Ecto neural progenitor cell (in vitro differentiated cells): ENCODE data around the gene NIFK.
"Not testable (repeated sequence)": the region's sequence is repeated elsewhere in the genome, so short reads cannot be mapped to it uniquely, and the experiment has no call there.

ENCODE experiments used
- DNase-seq: peaks from one replicate; pipeline ENCODE4 v3.0.0-alpha.2; 2018; ENCODE audit warnings: low spot score

NIFK gene

DNA sequence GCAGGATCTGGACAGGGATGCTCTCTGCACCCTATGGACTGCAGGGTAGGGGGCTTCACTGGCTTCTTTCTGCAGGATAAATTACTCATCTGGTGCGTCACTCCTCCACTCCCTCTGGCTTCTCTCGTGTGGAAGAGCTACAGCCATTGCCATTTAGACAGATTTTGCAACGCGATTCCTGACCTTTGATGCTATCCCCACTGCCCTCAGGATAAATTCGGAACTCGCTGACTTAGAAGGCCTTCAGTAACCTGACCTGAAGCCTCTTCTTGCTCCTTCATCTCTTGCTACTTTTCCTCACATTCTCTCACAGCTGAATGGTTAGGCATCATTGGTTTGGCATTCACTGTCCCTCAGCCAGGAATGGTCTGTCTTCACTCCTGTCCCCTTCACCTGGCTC, 5.3 kb downstream of the NIFK start:
- DNase-seq = no peak

DNA sequence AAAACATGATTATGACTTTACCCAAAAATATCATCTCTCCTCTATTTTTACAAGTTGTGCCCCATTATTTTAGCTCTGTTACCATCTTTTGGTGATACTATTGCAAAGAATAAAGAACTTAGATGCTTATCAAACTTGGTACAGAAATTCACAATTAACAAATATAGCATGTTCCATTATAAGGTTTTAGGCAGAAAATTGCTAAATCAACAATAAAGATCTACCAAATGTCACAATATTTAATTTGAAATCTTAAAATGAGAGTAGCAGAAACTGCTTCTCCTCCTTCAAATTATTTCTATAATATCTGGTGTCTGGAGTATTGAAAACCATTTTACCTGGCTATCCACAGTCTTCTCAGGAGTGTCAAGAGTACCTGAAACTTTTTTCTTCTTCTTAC, 8.7 kb downstream of the NIFK start:
- DNase-seq = no peak

DNA sequence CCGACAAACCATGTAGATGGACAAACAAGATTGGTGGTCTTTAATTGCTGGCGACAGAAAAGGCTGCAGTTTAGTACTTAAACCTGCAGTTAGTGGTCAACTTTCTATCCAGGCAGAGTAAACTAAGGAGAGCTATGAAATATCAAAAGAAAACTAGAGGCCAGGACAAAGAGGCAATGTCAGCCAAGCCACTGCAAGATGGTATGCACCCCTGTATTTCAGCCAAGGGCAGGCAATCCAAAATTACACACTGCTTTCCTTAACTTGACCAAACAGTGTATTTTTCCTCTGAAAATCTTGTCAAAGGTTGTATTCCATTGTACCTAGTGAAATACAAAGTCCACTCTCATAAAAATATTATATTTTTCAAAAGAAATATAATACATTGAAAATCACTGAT, 9.3 kb downstream of the NIFK start:
- no peak for DNase-seq

DNA sequence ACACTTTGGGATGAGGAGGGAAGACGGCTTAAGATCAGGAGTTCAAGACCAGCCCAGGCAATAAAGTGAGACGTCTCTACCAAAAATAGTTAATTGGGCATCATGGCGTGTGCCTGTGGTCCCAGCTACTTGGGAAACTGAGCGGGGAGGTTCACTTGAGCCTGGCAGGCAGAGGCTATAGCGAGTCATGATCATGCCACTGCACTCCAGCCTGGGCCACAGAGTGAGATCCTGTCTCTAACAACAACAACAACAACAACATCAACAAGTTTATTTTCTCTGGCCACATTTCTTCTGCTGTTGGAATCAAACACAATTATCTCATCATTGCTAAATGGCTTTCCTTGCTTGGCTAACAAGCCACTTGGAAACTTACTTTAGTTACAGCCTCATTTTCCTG, 13.4 kb downstream of the NIFK start:
- DNase-seq = no peak

DNA sequence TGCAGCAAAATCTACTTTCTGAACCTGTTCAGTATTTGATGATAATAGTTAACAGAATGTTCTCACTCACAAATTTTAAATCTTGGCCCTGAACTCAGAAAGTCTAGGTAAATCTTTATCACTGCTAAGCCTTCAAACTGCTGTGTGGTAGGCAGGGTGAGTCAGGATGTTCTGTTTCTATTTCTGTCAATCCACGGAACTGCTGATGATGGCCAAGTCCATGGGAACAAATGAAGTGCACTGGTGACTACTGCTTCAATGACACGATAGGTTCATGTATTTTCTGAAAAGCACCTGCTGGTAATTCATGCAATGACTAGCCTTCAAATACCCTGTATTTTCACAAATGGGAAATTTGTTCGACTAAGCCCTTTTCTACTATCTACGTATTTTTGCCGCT, 14.2 kb downstream of the NIFK start:
- no peak for DNase-seq

DNA sequence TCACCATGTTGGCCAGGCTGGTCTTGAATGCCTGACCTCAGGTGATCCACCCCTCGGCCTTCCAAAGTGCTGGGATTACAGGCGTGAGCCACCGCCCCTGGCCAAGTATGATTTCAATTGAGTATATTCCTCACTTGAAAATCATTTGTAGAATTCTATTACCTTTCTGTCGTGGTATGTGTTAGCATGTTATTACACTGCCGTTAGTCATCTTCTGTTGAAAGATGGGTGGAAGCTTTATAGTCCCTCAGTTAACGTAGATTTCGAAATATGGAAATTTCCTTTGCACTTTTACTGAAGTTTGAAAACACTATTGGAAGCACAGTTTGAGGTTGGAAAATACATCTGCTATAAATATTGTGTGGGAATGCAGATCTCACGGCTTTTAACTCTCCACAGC, 14.7 kb downstream of the NIFK start:
- DNase-seq = no peak

DNA sequence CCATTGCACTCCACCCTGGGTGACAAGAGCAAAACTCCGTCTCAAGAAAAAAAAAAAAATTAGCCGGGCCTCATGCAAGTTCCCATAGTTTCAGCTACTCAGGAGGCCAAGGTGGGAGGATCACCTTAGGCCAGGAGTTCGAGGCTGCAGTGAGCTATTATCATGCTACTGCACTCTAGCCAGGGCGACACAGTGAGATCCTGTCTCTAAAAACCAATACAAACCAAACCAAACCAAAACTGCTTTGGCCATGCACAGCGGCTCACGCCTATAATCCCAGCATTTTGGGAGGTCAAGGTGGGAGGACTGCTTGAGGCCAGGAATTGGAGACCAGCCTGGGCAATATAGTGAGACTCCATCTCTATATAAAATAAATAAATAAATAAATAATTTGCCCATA, 19.1 kb downstream of the NIFK start:
- no peak for DNase-seq

DNA sequence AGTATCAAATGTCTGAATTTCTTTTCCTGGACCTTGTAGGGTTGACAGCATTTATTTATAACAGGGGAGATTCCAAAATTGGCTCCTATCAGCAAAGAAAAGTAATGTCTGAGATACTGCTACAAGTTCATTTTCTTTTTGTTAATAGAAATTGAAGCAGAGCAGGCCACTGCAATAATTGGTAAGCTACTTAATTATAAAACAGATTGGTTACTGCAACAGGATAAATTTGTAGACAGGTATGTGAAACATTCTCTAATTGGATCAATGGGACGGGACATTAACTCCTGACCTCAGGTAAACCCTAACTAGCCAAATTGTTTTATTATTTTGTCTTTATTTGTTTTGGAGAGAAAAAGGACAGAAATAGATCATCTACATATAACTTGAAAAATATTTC, 20.5 kb downstream of the NIFK start:
- no peak for DNase-seq

DNA sequence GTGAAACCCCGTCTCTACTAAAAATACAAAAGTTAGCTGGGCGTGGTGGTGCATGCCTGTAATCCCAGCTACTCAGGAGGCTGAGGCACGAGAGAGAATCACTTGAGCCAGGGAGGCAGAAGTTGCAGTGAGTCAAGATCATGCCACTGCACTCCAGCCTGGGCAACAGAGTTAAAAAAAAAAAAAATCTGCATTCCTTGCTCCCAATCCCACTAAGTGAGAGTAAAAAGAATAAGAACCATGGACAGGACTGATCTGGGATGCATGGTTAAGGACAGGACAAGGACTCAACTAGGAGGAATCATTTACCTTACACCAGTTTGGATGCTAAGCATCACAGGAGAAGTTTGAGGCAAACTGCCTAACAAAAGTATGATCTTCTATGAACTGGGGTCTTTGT, 25.2 kb downstream of the NIFK start:
- DNase-seq = not testable (repeated sequence)

DNA sequence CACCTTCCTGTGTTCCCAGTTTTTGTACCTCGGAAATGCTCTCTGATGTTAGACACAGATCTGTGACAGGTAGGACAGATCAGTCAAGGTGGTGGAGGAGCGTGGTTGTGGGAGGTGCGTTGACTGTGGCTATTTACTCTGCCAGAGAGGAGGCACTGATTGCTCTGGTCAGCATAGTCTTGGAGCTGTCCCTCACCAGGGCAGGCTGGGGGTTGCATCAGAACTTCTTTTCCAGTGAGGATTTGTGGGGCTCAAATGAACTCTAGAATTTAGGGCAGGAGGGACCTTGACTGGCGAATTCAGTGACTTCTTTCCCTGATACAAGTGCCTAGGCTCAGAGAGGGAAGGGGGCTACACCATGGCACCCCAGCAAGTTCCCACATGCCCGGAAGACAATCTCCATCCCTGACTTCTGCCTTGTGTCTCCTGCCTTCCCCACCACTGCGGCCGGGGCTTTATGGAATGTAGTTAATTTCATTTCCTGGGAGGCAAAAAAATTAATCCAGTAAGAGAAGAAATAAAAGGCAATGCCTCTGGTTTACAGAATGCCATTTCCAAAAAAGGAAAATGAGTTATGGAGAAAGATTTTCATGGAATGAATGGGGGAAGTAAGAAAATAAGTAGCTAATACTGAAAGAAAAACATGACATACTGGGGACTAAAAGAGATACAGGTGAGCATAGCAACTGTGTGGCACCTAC, 26.1 kb downstream of the NIFK start:
- no peak for DNase-seq

DNA sequence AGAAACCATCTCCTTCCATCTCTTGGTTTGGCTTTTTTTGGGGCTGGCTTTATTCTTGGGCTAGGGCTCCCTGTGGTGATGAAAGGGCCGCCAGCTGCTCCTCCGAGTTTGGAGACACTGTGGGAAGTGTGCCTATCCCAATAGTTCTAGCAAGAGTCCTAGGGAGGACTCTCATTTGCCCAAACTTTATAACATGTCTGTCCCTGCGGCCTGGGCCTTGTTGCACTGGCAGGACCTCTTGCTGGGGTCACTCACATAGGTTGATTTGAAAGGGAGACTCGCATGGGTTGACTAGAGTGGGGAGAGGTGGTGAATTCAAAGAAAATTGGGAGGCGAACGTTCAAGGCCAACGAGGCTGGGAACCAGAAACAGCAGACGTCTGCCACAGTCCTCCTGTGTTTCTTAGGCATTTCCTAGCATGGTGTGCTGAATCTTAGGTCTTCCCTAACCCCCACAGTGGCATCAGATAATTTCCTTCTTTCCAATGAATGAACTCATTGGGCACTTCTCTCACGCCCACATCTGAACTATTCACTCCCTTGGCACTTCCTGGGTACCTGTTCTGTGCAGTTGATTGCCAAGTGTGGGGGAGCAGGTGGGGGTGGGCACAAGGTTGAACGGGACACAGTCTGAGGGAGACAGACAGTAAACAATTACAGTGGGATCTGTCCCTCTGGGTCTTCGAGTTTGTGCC, 26.8 kb downstream of the NIFK start:
- DNase-seq = no peak

DNA sequence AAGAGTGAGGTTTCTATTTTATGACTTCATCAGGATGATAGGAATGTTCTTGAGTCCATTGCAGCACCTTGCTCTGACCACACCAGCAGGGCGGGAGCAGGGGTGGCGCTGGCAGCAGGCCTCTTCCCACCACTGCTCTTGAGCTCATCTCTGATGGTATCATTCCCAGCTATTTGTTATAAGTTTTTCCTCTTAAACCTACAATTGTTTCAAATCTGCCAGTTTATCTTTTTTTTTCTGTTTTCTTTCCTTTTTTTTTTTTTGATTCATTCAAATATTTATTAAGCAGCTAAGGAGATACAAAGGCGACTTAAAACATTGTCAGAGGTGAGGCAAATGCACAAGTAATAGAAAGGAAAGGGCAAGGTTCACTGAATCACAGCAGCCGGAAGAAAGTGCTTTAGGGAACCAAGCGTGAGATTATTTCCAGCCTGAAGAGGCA, 28.7 kb downstream of the NIFK start:
- no peak for DNase-seq

DNA sequence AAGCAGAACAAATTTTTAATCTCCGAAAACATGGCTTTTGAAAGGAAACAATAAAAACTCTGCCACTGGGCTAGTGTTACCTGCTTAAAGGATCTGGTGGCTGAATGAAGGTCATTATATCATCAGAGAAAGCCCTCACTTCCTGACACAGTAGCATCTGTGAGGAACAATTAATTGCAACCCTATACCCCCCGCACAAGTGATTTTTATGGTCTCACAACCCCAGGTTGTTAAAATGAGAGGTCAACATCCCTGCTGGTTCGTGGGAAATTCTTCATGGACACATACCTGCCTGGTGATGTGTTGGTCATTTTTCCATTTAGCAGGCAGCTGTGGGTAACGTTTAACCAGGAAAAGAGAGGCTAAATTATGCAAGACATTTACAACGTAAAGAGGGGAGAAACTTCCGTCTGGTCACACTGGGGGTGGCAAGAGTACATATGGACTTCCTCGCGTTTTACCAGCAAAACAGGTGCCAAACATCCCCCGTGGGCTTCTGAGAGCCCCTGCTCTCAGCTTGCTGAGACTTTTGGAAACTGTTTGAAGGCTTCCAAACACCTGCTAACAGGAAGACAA, 29.2 kb downstream of the NIFK start:
- DNase-seq = no peak

DNA sequence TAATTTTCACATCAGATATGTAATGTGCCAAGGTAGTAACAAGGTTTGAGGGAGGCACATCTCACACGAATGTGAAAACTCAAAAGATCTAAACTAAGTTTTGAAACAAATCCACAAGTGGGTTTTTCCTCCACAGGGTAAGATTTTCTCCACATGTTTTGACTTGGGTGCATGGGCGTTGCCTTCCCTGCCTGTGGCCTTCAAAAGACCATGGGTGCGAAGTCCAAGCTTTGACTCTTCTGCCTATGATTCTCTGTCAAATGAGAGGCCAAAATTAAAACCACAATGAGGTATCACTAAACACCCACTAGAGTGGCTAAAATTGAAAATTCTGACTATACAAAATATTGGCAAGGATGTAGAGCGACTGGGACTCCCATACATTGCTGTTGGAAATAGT, 30.7 kb downstream of the NIFK start:
- no peak for DNase-seq

DNA sequence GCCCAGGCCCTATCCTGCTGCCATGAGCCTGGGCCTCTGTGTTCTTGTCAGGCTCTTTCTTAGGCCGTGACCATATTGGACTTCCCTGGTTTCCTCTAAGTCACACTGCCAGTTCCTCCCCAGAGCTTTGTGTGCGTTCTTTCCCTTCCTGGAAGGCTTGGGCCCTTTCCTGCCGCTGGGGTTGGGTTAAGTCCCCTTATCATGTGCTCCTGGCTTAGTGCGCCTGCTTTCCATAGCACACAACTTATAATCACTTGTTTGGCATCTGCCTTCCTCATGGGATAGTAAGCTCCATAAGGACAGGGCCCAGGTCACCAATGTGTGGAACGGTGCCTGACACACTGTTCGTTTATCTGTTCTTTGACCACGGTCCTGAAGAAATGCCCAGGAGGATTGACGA, 31.3 kb downstream of the NIFK start:
- DNase-seq = no peak

DNA sequence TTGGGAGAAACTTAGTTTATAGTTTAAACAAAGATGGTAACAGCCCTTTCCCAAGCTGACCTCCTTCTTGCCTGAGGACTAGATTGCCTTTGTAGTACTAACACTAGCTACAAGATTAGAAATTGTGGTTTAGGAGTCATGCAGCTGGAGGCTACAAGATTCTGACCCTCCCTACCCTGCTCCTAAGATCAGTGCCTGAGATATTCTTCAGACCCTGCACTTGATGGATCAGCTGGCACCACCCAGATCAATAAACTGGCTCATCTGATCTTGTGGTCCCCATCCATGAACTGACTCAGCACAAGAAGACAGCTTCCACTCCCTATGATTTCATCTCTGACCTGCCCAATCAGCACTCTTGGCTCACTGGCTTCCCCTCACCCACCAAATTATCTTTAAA, 34.9 kb downstream of the NIFK start:
- DNase-seq = not testable (repeated sequence)

DNA sequence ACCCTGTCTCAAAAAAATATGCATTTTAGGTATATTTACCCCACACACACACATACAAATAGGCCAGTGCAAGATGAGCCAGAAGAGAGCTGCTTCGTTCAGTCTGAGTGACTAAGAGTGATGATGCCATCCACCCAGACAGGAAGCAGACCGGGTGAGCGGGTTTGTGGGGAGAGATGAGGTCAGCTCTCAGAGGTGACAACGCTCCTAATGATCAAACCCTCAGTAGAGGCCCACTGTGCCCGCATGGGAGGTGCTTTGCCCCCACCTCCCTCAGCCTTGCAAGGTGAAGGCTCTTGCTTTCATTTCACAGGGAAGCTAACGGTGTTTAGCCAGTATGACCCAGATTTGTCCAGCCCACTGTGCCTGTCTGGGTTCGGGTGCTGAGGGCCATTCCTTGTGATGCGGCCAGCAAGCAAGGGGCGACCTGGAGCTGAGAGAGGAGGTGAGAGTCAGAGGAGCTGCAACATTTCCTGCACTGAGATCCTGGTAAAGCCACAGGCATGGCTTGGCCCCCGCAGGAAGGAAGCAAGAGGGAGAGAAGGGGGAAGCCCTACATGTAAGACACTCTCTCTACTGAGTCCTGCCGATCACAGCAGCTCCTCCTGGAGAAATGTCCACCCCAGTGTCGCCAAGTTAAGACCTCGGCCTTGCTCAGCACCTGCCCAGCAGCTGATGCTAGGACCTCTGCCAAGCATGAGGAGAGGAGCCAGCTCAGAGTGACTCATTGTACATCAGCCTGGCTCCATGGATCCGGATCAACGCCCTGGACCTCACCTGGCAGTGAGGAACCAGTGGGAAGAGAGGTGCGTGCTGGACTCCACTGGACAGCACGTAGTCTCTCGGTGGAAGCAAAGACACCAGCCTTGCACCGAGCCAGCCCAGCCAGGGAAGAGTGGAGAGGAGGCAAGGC, 37.0 kb downstream of the NIFK start:
- DNase-seq = no peak

DNA sequence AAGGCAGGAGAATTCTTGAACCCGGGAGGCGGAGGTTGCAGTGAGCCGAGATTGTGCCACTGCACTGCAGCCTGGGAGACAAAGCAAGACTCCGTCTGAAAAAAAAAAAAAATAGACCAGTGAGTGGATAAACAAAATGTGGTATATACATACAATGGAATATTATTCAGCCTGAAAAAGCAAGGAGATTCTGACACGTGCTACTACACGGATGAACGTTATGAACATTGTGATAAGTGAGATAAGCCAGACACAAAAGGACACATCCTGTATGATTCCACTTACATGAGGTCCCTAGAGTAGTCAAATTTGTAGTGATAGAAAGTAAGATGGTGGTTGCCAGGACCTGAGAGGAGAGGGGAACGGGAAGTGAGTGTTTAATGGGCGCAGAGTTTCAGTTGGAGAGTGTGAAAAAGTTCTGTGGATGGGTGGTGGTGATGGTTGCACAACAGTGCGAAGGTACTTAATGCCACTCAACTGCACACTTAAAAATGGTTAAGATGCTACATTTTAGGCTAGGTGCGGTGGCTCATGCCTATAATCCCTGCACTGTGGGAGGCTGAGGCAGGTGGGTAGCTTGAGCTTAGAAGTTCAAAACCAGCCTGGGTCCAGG, 38.3 kb downstream of the NIFK start:
- no peak for DNase-seq

DNA sequence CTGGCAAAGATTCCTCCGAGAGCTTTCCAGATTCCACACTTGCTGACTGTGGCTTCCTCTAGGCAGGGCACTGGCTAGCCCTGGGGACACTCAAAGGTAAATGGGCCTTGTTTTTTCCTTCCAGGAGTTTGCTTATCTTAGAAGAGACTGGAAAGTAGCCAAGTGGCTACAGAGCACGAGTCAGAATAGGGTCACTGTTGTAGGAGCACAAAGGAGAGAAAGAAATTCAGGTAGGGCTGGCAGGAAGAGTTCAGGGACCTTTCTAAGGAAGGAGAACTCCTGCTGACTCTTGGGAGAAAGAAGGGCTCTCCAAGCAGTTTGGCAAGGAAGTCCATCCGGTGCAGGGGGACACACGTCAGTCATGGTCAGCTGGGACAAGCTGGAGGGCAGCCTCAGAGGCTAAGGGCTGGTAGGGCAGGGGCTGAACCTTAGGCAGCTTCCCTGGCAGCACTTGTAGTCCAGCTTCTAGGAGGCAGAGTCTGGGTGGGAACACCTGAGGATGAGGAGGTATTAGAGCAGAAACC, 39.5 kb downstream of the NIFK start:
- DNase-seq = no peak

DNA sequence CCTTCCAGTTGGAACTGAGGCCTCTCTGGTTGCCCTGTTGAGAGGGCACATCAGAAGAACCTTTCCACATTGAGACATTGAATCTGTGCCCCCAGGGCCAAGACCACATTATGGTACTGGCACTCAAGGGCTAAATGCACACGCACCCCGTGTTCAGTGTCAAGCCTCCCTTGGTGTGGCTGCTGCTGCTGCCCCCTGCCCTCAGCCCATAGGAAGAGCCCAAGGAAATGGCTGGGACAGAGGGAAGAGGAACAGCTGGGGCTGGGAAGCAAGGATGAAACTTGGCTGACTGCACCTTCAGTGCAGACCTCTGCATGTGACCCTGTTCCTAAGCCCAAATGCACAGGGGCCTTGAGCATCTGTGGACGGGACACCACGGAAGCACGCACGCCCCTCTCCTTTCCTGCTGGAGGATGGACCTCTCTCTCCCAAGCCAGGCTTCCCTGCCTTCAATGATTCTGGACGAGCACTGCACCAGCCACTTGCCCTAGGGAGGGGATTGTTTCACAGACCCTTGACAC, 40.2 kb downstream of the NIFK start:
- DNase-seq = no peak

DNA sequence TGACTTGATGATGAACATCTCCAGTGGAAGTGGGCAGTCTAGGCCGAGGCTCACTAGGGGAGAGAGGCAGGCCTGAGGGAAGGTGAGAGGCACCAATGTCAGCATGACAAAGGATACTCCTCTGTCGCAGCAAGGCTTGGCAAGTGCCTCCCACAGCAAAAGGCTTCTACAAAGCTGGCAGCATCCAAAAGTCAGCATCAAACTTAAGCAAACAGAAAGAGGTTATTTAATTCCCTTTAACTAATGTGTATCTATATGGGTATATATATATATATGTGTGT, 41.6 kb downstream of the NIFK start:
- DNase-seq = no peak
